HG03354 (cell line): ENCODE measurements around the gene NXPH1.

Experiments
- ATAC-seq: cut with Tn5 transposase; IDR thresholded peaks from one replicate; pipeline ENCODE4 v1.9.1; 2021; ENCODE audit warnings: mild to moderate bottlenecking; ENCODE audit not compliant: unreplicated experiment, poor library complexity, severe bottlenecking

The NXPH1 gene

GRCh38 chr7:8433477-8434289 lies at the start of gene NXPH1:
Gene NXPH1, plus strand, starts transcription at chr7:8433609.
- ATAC-seq, result peak; percentile 38

- ATAC-seq, result no peak
These were observed 48.5 kb upstream of the NXPH1 start for GRCh38 chr7:8384901-8385300.

- peak; percentile 80 for ATAC-seq
These were observed 46.4 kb upstream of the NXPH1 start for GRCh38 chr7:8386926-8387550.

- peak; percentile 53 for ATAC-seq
These were observed 45.7 kb upstream of the NXPH1 start for GRCh38 chr7:8387551-8388256.

GRCh38 chr7:8388257-8388625 lies 45.2 kb upstream of the NXPH1 start:
- no peak for ATAC-seq

GRCh38 chr7:8389593-8390261 lies 43.7 kb upstream of the NXPH1 start:
- ATAC-seq, result no peak

GRCh38 chr7:8390262-8390626 lies 43.2 kb upstream of the NXPH1 start:
- ATAC-seq, result no peak

GRCh38 chr7:8391353-8392062 lies 41.9 kb upstream of the NXPH1 start:
- no peak for ATAC-seq

- ATAC-seq, result no peak
These were observed 37.1 kb upstream of the NXPH1 start for GRCh38 chr7:8396294-8396693.

GRCh38 chr7:8408871-8409270 lies 24.5 kb upstream of the NXPH1 start:
- ATAC-seq, result no peak

- no peak for ATAC-seq
These were observed 22.3 kb upstream of the NXPH1 start for GRCh38 chr7:8411103-8411502.

- no peak for ATAC-seq
These were observed 19.8 kb upstream of the NXPH1 start for GRCh38 chr7:8413600-8413999.

- ATAC-seq, result peak; percentile 91
These were observed 14.7 kb upstream of the NXPH1 start for GRCh38 chr7:8418629-8419245.

GRCh38 chr7:8422177-8422576 lies 11.2 kb upstream of the NXPH1 start:
- ATAC-seq, result no peak

- no peak for ATAC-seq
These were observed 10.4 kb upstream of the NXPH1 start for GRCh38 chr7:8423057-8423456.

GRCh38 chr7:8425223-8425622 lies 8.2 kb upstream of the NXPH1 start:
- no peak for ATAC-seq

GRCh38 chr7:8430643-8431042 lies 2.8 kb upstream of the NXPH1 start:
- ATAC-seq, result no peak

- peak; percentile 8 for ATAC-seq
These were observed 1.0 kb downstream of the NXPH1 start for GRCh38 chr7:8434290-8435002.

GRCh38 chr7:8435095-8435494 lies 1.7 kb downstream of the NXPH1 start:
- no peak for ATAC-seq
